Glutamatergic neuron (in vitro differentiated cells): Measurements from ENCODE around the gene NR2F6. TPM values are rescaled to one million over a fixed set of nuclear protein-coding genes. Genes with fewer than 3 reads are reported as not detected.
A peak's percentile ranks its signal among the peaks of the same experiment; 100 is the strongest.

Experiments
- DNase-seq: peaks from one replicate; pipeline ENCODE4 v3.0.0; 2022
- H3K27ac Mint-ChIP-seq: one replicate; pipeline ENCODE4 v1.8.0; 2020; ENCODE audit warnings: mild to moderate bottlenecking, mixed read lengths, inconsistent platforms; ENCODE audit not compliant: unreplicated experiment
- H3K27me3 Mint-ChIP-seq: one replicate; pipeline ENCODE4 v1.8.0; 2020; ENCODE audit warnings: mild to moderate bottlenecking, moderate library complexity, mixed read lengths, inconsistent platforms; ENCODE audit not compliant: unreplicated experiment
- H3K36me3 Mint-ChIP-seq: one replicate; pipeline ENCODE4 v1.8.0; 2020; ENCODE audit warnings: mild to moderate bottlenecking, mixed read lengths, inconsistent platforms; ENCODE audit not compliant: unreplicated experiment
- H3K4me1 Mint-ChIP-seq: one replicate; pipeline ENCODE4 v1.8.0; 2020; ENCODE audit warnings: mild to moderate bottlenecking, low read depth, mixed read lengths, inconsistent platforms; ENCODE audit not compliant: unreplicated experiment
- H3K4me3 Mint-ChIP-seq: one replicate; pipeline ENCODE4 v1.8.0; 2020; ENCODE audit warnings: mild to moderate bottlenecking, mixed read lengths, inconsistent platforms; ENCODE audit not compliant: unreplicated experiment
- H3K9me3 Mint-ChIP-seq: one replicate; pipeline ENCODE4 v1.8.0; 2020; ENCODE audit warnings: mild to moderate bottlenecking, moderate library complexity, mixed read lengths, inconsistent platforms; ENCODE audit not compliant: unreplicated experiment
- total RNA-seq: library from RNA; stranded (reverse); fragmentation: NEBNext Ultra II Directional; extraction: Animal tissue kit (Norgen Biotek cat#: 25700); gene quantifications from one replicate; pipeline ENCODE4 v1.2.1, GENCODE V29; 2021; ENCODE audit not compliant: unreplicated experiment
- TF ChIP-seq, protein P1 (sequence below): fragments of 200-600 bp; sonication (generic); IDR thresholded peaks from one replicate; pipeline ENCODE4 v1.5.0; 2021; ENCODE audit not compliant: partially characterized antibody, unreplicated experiment

NR2F6 gene
- total RNA-seq, 1 donor from 2014 or later: 109 TPM

DNA sequence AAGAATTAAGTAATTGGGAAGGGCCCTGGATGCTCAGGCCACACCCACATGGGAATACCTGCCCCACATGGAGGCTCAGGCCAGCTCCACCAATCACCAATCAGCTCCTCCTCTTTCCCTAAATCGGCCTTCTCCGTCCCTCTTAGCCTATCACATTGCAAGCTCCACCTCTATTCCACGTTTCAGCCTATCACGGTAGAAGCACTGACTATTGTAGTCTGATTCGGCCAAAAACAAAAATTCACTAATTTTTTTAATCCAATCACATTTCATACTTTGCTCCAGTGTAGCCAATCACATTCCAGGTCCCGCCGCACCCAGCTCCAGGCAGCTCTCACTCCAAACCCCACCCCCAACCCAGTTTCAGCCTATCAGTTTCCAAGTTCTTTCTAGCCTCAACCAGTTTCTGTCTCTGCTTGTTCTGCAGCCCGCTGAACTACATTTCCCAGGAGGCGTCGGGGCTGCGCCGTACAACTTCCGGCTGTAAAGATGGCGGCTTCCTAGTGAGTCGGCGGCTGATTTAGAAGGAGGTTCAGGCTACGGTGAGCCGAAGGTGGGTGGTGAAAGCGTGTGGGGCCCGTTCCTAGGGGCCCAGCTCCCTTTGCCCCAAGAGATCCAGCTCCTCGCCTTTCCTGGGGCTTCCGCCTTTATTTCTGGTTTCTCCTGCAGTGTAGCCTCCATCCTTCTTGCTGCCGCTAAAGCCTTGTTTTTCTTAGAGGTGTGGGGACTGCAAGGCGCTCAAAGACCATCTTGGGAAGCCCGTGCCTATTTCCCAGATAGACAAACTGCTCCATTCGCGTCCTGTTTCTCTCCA lies 21.5 kb upstream of the NR2F6 start, which contains the start of gene BABAM1:
Gene BABAM1, plus strand, starts transcription at position 469 of the 814 bp plus-strand sequence. CDS start 1,364 bp downstream, outside the sequence.
- TF ChIP-seq, protein P1, sequence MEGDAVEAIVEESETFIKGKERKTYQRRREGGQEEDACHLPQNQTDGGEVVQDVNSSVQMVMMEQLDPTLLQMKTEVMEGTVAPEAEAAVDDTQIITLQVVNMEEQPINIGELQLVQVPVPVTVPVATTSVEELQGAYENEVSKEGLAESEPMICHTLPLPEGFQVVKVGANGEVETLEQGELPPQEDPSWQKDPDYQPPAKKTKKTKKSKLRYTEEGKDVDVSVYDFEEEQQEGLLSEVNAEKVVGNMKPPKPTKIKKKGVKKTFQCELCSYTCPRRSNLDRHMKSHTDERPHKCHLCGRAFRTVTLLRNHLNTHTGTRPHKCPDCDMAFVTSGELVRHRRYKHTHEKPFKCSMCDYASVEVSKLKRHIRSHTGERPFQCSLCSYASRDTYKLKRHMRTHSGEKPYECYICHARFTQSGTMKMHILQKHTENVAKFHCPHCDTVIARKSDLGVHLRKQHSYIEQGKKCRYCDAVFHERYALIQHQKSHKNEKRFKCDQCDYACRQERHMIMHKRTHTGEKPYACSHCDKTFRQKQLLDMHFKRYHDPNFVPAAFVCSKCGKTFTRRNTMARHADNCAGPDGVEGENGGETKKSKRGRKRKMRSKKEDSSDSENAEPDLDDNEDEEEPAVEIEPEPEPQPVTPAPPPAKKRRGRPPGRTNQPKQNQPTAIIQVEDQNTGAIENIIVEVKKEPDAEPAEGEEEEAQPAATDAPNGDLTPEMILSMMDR: no peak
- H3K27me3 Mint-ChIP-seq: peaks cover 11% of the 10 kb centered on the region
- peaks cover 6% of the 10 kb centered on the region for H3K9me3 Mint-ChIP-seq
- H3K36me3 Mint-ChIP-seq: no peaks in the 10 kb centered on the region
- H3K4me3 Mint-ChIP-seq: peak within 1 kb of the TSS; percentile 93
- H3K4me1 Mint-ChIP-seq: peaks cover 4% of the 10 kb centered on the region
- peak within 1 kb of the TSS; percentile 28 for H3K27ac Mint-ChIP-seq
- DNase-seq: peak; percentile 91

DNA sequence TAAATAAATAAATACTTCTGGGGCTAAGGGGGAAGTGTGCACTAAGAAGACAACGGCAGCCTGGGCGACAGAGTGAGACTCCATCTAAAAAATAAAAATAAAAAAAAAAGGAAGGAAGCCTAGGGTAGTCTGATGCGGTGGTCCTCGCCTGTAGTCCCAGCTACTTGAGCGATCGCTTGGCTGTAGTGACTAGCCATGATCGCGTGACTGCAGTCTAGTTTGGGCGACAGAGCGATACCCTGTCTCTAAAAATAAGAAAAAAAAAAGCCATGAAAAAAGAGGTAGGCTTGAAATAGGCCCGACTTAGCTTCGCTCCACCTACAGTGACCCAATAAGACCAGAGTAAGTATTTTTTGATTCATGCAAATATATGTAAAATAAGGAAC lies 20.9 kb upstream of the NR2F6 start:
- Mint-ChIP-seq H3K9me3 (peaks cover 6% of the 10 kb centered on the region), H3K4me3 (peak overlapping the region; percentile 93), H3K4me1 (peaks cover 4% of the 10 kb centered on the region), H3K36me3 (no peaks in the 10 kb centered on the region), H3K27me3 (peaks cover 11% of the 10 kb centered on the region), H3K27ac (peak overlapping the region; percentile 28)
- TF ChIP-seq, protein P1: no peak
- DNase-seq: no peak

DNA sequence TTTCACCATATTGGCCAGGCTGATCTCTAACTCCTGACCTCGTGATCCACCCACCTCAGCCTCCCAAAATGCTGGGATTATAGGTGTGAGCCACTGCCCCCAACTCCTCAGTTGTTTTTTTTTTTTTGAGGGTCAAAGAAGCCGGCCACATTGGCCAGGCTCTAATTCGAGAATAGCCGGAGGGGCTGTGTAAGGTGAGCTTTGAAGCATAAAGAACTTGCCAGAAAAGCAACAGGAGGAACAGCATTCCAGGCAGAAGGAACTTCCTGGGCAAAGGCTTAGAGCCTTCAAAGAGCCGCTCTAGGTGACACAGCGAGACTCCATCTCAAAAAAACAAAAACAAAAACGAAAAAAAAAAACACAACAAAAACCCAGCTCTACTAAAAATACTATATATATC lies 20.3 kb upstream of the NR2F6 start:
- Mint-ChIP-seq H3K9me3 (peaks cover 6% of the 10 kb centered on the region), H3K4me3 (no peak overlapping the region), H3K4me1 (peaks cover 4% of the 10 kb centered on the region), H3K27ac (no peak overlapping the region), H3K27me3 (peaks cover 11% of the 10 kb centered on the region), H3K36me3 (no peaks in the 10 kb centered on the region)
- TF ChIP-seq, protein P1: no peak
- no peak for DNase-seq

DNA sequence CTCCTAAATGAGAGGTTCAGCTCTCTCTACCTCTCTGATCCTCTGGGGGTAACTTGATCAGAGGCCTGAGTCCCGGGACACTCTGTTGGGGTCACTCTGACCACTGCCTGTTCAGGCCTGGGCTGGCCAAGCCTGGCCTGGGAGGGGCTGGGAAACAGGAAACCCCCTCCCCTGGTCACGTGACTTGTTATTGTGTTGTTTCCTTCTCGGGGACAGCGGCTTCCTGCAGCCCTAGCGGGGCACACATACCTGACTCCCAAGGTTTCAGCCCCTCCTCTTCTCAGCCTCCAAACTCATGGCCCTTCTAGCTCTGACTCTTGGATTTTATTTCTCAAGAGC lies 18.9 kb upstream of the NR2F6 start, which contains the start of gene USHBP1:
Gene USHBP1, minus strand, starts transcription at position 105 of the 339 bp plus-strand sequence. CDS start 446 bp downstream, outside the sequence.
- Mint-ChIP-seq H3K9me3 (peaks cover 11% of the 10 kb centered on the region), H3K4me3 (no peak within 1 kb of the TSS), H3K27ac (no peak within 1 kb of the TSS), H3K27me3 (peaks cover 10% of the 10 kb centered on the region), H3K4me1 (peaks cover 7% of the 10 kb centered on the region), H3K36me3 (peaks cover 5% of the 10 kb centered on the region)
- no peak for DNase-seq
- TF ChIP-seq, protein P1: no peak
